Activated T-cell treated with anti-CD3 and anti-CD28 coated beads for 24 hours (primary cell): ENCODE data around the gene ARPC1A.

Experiments
- DNase-seq: peaks from one replicate; pipeline ENCODE4 v3.0.0-alpha.2; 2020; ENCODE audit warnings: low read depth

The ARPC1A gene

DNA sequence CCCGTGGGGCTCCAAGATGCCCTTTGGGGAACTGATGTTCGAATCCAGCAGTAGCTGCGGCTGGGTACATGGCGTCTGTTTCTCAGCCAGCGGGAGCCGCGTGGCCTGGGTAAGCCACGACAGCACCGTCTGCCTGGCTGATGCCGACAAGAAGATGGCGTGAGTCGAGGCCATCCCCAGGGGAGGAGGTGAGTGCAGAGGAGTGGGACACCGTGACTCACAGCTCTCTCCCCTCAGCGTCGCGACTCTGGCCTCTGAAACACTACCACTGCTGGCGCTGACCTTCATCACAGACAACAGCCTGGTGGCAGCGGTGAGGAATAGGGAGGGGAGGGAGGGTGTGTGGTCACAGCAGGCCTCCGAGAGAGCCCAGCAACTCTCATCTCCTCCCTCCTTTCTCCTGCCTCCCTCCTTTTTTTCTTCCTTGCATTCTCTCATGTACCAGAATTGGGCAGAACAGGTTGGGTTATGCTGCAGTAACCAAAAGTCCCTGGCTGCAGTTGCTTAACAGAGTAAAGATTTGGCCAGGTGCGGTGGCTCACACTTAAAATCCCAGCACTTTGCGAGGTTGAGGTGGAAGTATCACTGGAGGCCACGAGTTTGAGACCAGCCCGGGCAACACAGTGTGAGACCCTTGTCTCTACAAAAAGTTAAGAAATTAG lies 65.4 kb downstream of the ARPC1A start:
- no peak for DNase-seq

DNA sequence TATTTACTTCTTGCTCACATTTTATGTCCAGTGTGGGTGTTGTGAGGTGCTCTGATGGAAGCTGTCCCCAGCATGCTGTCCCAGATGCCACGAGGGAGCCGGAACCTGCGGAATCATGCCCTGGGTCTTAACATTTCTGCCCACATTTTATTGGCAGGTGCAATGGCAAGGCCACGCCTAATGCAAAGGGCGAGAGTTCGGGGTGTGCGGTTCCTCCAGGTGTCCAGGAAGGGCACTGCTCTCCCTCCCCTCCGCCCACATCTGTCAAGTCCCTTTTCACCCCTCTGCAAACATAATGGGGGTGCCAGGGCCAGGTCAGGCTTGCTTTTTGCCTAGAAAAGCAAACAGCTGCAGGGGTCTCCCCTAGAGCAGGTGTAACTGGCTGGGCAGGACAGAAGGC lies 66.3 kb downstream of the ARPC1A start:
- no peak for DNase-seq

DNA sequence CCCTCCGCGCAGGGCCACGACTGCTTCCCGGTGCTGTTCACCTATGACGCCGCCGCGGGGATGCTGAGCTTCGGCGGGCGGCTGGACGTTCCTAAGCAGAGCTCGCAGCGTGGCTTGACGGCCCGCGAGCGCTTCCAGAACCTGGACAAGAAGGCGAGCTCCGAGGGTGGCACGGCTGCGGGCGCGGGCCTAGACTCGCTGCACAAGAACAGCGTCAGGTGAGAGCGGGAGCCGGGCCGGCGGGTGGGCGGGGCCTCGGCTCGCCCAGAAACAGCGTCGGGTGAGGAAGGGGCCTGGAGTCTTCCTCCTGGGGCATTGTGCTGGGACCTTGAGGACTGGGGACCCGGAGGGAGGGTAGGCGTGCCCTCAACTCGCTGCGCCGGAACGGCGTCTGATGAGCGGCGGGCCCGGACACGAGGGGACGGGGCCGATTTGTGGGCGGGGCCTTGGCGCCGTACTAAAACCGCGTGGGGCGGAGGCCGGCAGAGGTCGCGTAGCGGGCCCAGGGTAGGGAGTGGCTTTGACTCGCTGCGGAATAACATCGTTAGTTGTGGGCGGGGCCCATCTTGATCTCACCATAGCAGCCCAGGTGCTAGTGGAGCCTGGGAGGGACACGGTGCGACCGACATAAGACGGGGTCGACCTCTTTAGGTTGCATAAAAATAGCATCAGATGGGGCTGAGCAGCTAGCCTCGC lies 67.1 kb downstream of the ARPC1A start:
- peak; percentile 72 for DNase-seq

DNA sequence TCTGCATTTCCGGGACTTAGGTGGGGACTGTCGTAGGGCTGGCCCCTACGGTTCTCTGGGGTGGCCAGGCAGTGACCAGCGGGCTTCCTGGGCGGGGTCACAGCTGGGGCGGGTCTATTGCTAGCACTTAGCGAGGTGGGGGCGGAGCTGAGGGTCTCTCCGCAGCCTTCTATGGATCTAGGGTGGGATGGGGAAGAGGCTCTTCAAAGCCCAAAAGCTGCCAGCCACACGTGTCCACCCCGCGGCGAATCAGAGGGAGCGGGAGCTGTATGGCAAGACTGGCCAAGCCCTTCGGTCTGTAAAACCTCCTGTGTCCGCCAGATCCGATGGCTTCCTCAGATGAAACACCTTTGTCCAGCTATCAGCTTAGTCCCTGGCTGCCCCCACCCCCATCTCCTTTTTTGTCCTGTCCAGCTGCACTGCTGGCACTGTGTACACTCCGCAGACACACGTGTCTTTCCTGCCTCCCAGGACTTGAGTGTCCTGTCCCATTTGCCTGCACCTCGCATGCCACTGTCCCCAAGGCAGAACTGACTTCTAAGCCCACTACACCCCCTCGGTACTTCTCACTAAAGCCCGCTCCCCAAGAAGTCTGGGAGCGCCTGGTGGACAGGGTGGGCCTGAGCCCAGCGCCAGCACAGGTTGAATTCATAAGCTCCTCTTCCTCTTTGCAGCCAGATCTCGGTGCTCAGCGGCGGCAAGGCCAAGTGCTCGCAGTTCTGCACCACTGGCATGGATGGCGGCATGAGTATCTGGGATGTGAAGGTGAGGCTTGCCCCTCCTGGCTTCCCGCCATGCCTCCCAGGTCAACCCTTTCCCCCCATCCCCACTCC lies 67.9 kb downstream of the ARPC1A start:
- DNase-seq, result no peak

DNA sequence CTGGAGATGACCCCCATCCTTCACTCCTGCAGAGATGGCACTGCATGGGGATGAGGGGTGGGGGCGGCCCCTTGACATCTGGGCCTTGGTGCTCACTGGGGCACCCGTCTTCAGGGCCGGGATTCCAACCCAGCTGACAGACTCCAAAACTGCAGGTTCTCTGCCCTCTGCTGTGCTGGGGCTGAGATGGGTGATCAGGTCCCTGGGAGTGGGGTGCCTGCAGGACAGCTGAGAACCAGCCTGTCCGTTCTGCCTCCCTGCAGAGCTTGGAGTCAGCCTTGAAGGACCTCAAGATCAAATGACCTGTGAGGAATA lies 68.4 kb downstream of the ARPC1A start:
- no peak for DNase-seq

DNA sequence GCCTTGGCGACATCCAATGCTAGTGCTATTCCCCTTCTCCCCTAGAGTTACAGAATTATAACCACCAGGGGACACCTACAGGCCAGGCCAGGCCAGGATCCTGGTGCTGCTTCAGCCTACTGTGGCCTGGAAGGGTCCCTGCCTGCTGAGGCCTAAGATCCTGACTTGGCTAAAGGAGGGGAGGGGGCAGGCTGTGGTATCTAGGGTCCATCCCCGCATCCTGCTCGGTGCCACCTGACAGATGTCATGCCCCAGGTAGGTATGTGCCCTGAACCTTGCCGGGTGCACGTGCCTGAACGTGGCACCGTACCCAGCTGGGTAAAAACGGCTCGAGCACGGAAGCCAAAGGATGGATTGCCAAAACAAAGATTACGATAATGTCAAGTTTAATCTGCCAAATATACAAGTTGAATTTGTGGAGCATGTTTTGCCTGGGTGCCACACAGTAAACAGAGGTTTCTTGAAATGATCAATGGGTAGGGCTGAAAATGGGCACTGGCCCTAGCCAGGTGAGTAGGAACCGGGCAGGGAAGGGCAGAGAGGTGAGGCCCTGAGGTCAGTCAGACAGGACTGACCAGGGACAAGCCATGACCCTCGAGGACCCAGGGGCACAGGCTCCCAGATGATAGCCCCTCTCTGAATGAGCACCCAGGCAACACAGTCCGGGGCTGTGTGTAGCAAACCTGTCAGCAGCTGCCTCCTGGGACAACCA lies 70.1 kb downstream of the ARPC1A start:
- DNase-seq, result no peak

DNA sequence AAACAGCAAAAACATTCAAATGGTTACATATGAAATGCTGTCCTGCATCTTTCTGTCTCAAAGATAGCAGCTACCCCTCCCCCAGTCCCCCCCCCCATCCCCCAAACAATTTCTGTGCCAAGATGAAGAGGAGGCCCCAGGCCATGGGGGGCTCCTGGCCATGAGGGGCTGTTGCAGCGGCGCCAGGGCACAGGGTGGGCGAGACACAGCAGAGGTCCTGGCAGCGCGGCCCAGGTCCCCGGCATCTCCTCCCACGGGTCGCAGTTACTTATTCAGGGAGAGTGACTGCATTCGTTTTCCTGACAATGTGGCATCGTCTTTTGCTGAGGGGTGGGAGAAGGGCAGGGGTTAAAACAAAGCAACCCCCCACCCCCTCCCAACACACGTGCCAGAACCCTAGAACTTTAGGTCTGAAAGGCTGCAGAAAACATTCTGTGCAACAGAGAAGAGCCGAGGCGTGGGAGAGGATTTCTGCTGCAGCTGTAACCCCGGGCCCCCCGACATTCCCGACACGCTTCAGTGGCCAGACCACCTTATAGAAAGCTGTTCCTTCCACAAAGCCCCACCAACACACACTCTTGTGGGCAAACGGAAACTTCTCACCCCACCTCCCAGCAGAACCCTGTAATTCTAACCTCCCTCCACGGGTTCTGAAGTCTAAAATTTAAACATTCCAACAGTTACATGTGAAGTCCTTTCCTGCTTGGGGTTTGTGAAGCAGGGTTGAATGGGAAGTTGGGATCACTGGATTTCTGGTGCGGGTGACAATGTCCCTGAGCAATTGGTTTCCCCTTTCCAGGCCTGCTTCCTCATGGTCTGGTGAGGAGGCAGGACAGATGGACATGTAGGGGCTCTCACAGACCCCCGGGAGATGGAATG lies 71.0 kb downstream of the ARPC1A start:
- no peak for DNase-seq

DNA sequence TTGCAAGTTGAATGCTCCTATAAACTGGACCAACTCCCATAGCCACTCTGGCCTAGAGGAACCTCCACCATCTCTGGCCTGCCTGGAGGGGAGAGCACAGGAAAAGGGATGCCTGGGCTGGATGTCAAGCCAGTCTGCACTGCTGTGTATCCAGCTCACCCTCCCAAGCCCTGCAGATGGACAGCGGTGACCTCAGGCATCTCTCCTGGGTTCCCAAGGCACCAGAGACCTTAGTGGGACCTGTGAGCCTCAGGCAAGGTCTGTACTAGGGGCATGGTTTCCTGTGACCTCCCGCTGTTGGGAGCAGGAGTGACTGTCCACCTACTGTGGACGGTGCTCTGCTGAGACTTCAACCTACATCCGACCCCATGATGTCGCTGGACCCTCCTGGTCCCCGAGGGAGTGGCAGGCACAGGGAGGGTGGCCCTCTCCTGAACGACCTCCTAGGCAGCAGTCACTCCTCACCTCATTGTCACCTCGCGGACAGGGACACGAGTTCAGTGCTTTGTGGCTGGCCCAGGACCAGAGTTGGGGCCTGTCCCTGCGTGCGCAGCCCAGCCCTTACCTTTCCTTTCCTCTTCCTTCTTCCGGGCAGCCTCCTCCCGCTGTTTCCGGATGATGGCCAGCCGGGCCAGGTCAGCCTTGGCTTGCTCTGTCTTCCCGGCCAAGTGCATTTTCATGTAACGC lies 71.7 kb downstream of the ARPC1A start:
- no peak for DNase-seq

DNA sequence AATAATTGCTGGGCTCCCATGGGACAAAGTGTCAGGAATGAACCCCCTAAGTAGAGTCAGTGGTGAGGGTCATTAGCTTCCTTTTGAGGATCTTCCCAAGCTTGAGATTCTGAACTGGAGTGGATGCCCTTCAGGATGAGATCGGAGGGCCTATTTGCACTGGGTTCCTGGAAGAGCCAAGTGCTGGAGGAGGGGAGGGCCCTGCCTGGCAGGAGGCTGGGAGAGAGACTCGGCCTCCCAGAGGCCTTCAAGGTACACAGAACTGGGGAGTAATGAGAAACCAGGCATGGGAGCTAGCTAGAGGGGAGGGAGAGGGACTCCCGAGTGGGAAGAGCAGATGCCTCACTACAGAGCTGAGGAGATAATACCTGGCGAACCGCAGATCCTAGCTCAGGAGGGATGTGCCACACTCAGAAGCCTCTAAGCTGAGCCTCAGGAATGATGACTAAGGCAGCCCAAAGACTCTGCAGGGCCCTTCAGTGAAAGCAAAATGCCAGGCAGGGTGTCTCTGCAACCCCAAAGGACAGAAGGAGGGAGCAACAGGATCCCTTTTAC lies 73.3 kb downstream of the ARPC1A start:
- DNase-seq, result no peak

DNA sequence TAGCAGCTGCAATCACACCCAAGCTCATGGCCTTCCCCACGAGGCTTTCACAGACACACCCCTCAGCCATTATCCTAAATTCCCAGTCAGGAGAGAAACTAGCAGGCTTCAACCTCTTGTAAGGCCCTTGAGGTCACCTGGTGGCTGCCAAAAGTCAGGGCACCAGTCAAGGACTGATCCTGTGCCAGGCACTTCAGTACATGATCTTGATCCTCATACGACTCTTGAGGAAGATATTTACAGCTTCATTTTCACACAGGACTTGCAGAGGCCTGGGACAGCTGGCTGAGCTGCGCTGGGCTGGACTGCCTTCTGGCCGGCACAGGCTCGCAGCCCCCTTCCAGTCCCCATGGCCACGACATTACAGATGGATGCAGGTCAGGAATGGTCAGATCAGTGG lies 73.9 kb downstream of the ARPC1A start:
- no peak for DNase-seq

DNA sequence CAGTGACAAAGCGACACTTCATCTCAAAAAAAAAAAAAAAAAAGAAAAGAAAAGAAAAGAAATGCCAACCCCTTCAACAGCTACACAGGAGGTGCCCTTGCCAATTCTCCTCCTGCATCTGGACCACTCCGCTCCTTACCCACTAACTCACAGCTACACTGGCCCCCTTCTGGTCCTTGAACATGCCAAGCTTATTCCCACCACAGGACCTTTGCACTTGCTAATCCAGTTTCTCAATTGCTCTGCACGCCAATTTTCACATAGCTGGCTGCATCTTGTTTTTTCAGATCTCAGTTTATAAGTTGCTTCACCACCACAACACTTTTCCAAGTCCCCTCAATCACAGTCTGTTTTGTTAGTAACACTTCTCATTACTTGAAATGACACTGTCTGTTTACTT lies 77.2 kb downstream of the ARPC1A start:
- DNase-seq, result no peak

DNA sequence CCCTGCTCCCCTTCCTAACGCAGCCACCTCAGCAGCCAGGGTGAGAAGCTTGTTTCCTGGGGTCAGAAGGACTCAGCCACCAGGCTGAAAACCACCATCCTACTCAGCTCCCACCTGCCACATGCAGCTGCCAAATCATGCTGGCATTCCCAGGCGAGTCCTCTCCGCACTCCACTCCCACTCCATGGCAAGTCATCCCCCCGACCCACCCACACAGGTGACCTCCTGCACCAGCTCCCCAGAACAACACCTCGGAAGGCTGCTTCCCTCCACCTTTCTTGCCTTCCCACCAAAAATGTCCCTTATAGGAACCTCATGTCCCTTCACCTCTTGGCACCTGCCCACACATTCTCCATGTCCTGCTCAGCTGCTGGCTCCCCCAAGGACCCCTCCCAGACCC lies 78.1 kb downstream of the ARPC1A start:
- no peak for DNase-seq

DNA sequence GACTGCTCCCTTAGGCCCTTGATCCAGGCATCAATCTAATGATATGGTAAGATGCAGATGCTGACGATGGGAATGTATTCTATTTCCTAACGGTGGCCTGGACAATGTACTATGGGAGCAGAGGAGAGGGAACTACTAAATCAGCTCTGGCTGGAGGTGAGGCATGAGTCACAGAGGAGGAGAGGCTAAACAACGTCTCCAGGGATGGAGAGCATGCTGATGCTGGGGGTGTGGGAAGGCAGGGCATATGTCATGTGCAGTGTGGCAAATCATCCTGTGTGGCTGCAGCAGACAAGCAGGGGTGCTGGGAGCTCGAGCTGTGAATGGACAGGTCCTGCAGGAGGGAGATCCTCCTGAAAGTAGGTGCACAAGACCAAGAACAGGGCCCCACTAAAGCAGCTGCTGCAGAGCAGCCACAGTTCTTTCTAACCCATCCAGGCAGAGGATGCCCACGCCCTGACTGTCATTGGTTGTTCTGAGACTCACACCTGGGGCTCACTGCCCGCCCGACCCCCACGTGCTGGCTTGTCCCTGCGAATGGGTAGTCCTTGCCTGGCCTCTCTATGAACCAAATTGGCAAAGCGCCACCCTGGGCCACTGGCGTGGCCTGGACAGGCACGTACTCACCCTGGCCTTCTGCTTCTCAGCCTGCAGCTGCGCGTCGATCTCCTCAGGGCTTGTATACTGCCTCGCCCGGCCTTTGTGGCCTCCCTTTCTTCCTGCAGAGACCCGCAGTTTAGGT lies 78.7 kb downstream of the ARPC1A start:
- DNase-seq, result no peak

DNA sequence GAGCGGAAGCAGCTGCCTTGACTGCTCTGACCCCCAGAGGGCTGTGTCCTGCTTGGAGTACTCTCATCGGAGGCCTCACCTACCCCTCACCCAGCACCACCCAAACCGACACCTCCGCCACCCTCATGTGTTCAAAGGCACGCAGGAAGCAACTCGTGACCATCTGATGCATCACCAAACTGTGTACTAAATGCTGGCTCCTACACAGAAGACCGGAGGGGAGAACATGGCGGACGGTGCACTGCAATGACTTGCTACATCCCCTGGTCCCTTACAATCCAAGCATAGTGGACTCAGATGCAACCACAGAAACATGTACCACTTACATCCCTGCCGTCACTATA lies 79.3 kb downstream of the ARPC1A start:
- no peak for DNase-seq

DNA sequence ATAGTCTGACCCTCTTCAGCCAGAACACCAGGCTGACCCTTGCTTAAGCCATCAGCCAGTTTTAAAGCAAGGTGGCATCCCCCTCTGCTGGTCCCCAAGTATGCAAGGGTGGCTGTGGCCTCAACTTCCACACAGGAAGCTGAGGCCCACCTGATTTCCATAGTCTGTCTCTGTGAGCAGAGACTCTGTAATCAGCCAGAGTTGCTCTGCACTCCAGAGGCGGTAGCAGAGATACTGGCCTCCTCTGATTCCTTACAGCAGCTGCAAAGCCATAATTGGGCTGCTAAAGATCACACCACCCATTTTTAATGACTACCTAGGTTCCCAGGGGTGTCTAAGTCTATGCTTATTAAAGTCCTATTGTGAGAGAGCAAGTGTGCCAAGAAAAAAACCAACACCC lies 80.9 kb downstream of the ARPC1A start:
- DNase-seq, result no peak

DNA sequence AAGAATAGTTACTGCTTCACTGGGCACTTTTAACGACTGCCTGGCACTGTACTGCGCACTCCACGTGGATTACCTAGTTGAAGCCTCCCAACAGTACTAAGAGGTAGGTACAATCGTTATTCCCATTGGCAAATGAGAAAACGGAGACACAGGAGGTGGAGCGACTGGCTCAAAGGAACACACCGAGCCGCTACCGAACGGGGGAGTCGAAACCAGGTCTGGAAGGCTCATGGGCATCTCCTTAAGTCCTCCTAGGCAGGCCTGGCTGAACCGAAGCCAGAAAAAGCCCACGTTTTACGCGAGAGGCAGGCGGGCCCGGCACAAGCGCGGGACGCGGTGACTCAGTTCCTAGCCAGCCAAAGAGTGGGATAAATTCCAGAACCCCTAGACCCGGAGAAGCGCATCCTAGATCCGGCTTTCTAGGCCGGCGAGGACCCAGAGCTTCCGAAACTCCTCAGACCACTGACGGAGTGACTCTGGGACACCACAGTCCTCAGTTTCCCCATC lies 82.2 kb downstream of the ARPC1A start:
- DNase-seq, result peak; percentile 29

DNA sequence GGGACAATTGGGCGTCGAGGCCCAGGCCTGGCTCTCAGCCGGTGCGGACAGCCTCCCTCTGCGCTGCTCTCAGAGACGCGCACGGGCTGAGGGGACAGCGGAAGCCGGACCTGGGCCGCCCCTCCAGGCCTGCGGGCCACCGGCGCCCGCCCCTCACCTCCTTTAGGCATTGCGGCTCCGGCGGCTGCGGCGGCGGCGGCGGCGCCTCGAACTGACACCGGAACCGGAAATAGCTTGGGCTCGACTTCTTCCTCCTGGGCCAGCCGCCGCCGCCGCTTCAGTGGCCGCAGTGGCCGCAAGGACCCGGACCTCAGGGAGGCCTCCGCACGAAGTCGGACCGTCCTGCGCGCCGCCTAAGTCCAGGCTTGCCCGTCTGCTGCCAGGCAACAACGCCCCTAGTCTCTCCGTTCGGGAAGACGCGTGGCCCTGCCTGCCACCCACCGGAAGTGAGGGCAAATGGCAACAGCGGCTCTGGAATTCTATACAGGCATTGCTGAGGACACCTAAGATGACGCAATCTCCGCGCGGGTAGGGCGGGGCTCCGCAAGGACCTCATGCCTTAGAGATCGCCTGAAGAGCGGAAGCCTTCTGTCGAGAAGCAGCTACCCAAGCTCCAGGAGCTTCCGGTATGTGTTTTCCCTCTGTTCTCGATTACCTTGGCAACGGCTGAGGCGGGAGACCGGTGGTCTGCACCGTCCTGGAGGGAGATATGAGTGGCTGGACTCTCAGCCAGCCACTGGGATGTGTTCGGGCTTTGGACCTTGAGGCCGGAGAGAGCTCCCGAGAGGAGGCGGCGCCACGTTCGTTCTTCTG lies 82.9 kb downstream of the ARPC1A start, which contains the start of the genes BUD31 and PDAP1:
BUD31 (plus strand) TSS at position 591 of the 813 bp plus-strand sequence. CDS start 2,124 bp downstream, outside the sequence.
PDAP1 (minus strand) TSS at position 219 of the 813 bp plus-strand sequence; CDS start at position 170, 49 bp downstream.
- DNase-seq, result peak; percentile 92

DNA sequence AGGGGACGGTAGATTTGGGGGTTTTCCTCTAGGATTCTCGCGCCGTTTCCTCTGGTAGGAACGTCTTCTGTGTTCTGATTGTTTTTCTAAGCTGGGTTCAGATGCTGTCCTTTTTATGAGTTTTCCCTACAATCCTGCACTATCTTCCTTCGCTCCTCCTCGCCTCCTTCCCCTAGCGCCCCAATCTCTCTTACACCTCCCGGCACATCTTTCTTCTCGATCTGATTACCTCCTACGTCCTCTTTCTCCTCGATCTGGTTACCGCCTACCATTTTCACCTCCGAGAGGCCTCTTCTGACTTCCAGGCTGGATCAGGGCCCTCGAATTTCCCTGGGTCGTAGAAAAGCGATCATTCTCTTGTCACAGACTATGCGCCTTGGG lies 83.5 kb downstream of the ARPC1A start:
- DNase-seq, result no peak

DNA sequence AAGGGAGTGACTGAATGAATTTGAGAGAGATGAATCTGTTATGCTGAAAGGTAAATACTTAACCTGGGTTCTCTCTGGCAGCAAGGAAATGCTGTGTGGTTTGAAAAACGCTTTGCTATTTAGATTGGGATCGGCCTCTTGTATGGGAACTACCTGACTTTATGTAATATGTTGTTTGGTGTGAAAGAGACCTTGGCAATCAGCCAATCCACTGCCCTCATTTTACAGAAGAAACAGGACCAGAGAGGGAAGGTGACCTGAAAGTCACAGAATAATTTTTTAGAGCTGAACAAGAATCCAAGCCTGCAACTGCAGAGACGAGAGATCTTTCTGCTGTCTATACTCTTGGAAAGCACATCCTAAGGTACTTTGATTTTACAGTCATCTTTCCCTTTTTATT lies 84.1 kb downstream of the ARPC1A start:
- no peak for DNase-seq
